Activated CD8-positive, alpha-beta T cell treated with anti-CD3 and anti-CD28 coated beads for 36 hours (primary cell): Measurements from ENCODE around the gene MALSU1. TPM values are rescaled to one million over a fixed set of nuclear protein-coding genes. Genes with fewer than 3 reads are reported as not detected.

Source experiments
- ATAC-seq: fragments of 200-7000 bp; cut with Tn5 transposase; one replicate; pipeline ENCODE4 v1.10.0; 2021; ENCODE audit warnings: mild to moderate bottlenecking, moderate library complexity
- CTCF ChIA-PET: fragments of 350-600 bp; sonication (Branson Sonifier 250); formaldehyde crosslinking; loops from one replicate; lab custom pipeline; 2021; ENCODE audit warnings: antibody characterized with exemption; lab: Charles Lee
- POLR2A ChIA-PET: fragments of 350-600 bp; sonication (Branson Sonifier 250); formaldehyde crosslinking; loops from one replicate; lab custom pipeline; 2021; ENCODE audit warnings: antibody characterized with exemption; lab: Charles Lee
- DNase-seq: peaks from one replicate; pipeline ENCODE4 v3.0.0-alpha.2; 2020
- H3K27ac Mint-ChIP-seq: one replicate; pipeline ENCODE4 v1.8.0; 2021; ENCODE audit warnings: mild to moderate bottlenecking, mixed read lengths
- H3K27me3 Mint-ChIP-seq: one replicate; pipeline ENCODE4 v1.8.0; 2021; ENCODE audit warnings: mixed read lengths
- H3K36me3 Mint-ChIP-seq: one replicate; pipeline ENCODE4 v1.8.0; 2021; ENCODE audit warnings: low read depth, mixed read lengths
- H3K4me1 Mint-ChIP-seq: one replicate; pipeline ENCODE4 v1.8.0; 2021; ENCODE audit warnings: low read depth, mixed read lengths
- H3K4me3 Mint-ChIP-seq: one replicate; pipeline ENCODE4 v1.8.0; 2021; ENCODE audit warnings: mild to moderate bottlenecking, moderate library complexity, mixed read lengths
- H3K9me3 Mint-ChIP-seq: one replicate; pipeline ENCODE4 v1.8.0; 2021; ENCODE audit warnings: mixed read lengths
- intact Hi-C: fragments of 100-400 bp; cut with micrococcal nuclease; formaldehyde crosslinking; loops from one replicate; pipeline ENCODE4 v1.10.0; 2022
- total RNA-seq, 2 experiments: library from RNA; stranded (reverse); gene quantifications; one replicate each; pipeline ENCODE4 v1.2.3, GENCODE V29; 2021
- TF ChIP-seq, protein P1 (sequence below): fragments of 200-600 bp; IDR thresholded peaks from one replicate; pipeline ENCODE4 v1.8.0; 2022; ENCODE audit warnings: antibody characterized with exemption, mild to moderate bottlenecking

MALSU1 gene
- total RNA-seq, 2 experiments from 2014 or later, result 99.1 to 101 TPM

DNA sequence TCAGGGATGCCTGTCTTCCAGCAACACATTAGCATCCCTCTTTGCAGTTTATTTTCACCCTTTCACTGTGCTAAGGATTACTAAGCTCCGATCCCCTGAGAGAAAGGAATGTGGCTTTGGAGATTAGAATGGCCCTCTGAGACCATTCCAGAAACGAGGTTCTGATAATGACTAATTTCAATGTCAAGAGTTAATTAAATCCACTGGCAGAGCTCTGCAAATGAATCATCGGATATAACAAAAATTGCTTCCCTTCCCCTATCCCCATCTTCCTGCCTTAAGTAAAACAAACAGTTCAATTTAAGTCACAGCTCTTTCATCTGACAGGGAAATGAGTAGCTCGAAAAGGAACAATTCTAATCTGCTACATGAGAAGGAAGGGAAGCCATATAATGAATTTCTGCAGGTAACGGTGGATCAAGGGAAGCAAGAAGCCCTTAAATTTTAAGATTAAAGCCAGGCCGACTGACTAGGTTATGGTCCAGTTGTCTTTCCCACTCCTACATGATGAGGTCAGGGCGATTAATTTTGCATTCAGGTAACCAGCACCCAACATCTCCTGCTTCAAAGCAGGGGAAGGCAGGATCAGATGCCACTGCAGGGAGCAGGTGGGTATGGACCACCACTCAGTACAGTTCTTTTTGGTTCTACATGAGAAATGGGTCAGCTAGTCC lies 50.5 kb downstream of the MALSU1 start:
- Mint-ChIP-seq H3K4me1 (peaks cover 46% of the 10 kb centered on the region), H3K27ac (no peak overlapping the region), H3K4me3 (no peak overlapping the region), H3K9me3 (no peaks in the 10 kb centered on the region), H3K27me3 (no peaks in the 10 kb centered on the region), H3K36me3 (no peaks in the 10 kb centered on the region)
- TF ChIP-seq, protein P1, sequence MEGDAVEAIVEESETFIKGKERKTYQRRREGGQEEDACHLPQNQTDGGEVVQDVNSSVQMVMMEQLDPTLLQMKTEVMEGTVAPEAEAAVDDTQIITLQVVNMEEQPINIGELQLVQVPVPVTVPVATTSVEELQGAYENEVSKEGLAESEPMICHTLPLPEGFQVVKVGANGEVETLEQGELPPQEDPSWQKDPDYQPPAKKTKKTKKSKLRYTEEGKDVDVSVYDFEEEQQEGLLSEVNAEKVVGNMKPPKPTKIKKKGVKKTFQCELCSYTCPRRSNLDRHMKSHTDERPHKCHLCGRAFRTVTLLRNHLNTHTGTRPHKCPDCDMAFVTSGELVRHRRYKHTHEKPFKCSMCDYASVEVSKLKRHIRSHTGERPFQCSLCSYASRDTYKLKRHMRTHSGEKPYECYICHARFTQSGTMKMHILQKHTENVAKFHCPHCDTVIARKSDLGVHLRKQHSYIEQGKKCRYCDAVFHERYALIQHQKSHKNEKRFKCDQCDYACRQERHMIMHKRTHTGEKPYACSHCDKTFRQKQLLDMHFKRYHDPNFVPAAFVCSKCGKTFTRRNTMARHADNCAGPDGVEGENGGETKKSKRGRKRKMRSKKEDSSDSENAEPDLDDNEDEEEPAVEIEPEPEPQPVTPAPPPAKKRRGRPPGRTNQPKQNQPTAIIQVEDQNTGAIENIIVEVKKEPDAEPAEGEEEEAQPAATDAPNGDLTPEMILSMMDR, result no peak
- no peak for DNase-seq
- ChIA-PET CTCF (interaction anchor here (1.6 to 6.1 kb wide), 2 partner anchors 8 to 76 kb away, joined by 9 to 57 read pairs; no protein-coding TSS in a partner anchor), POLR2A (interaction anchor here (0.9 kb wide), 1 partner anchor 16 kb away, joined by 4 read pairs; no protein-coding TSS in a partner anchor)
- intact Hi-C loops, result loop anchor here (5.0 to 10.0 kb wide), 2 partner anchors 72 to 185 kb away; partner anchors contain the start of gene TRA2A
- ATAC-seq, result no peak

DNA sequence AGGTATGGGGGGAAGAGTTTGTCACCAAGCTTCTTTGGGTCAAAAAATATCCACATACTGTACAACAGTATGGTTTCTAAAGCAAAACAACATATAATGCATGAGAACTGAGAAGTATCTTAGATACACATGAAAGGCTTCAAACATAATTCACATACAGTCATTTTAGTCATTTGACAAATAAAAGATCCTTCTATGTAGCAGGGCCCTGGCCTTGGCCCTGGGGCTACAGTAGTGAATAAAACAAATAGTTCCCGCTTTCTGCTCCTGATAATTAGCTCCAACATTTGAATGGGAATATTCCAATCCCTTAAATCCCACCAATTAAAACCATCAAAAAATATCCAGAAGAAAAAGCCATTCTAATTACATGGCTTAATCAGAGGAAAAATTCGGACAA lies 51.3 kb downstream of the MALSU1 start:
- no peak overlapping the region for H3K4me3 Mint-ChIP-seq
- no peak for ATAC-seq

GRCh38 chr7:23353172-23353571 lies 54.0 kb downstream of the MALSU1 start:
- Mint-ChIP-seq H3K27ac (no peak overlapping the region), H3K36me3 (no peaks in the 10 kb centered on the region), H3K4me3 (no peak overlapping the region), H3K4me1 (peaks cover 29% of the 10 kb centered on the region), H3K27me3 (peaks cover 3% of the 10 kb centered on the region), H3K9me3 (no peaks in the 10 kb centered on the region)
- ATAC-seq, result no peak
- TF ChIP-seq, protein P1, result no peak
- ChIA-PET POLR2A (no interaction called here), CTCF (no interaction called here)
- DNase-seq, result no peak
- intact Hi-C loops, result loop anchor here (10.0 kb wide), 1 partner anchor 182 kb away; the partner anchor contains the start of gene TRA2A

More for the DNA sequence above, 51.3 kb downstream of the MALSU1 start:
- DNase-seq, result no peak
- Mint-ChIP-seq H3K27ac (no peak overlapping the region), H3K4me1 (peaks cover 40% of the 10 kb centered on the region), H3K36me3 (no peaks in the 10 kb centered on the region), H3K9me3 (no peaks in the 10 kb centered on the region), H3K27me3 (no peaks in the 10 kb centered on the region)
- ChIA-PET CTCF (interaction anchor here (6.1 kb wide), 1 partner anchor 77 kb away, joined by 57 read pairs; no protein-coding TSS in a partner anchor), POLR2A (interaction anchor here (0.9 to 1.0 kb wide), 2 partner anchors 17 to 51 kb away, joined by 4 to 6 read pairs; partner anchors contain the start of gene MALSU1)
- TF ChIP-seq, protein P1, result no peak
- intact Hi-C loops, result loop anchor here (10.0 kb wide), 1 partner anchor 184 kb away; the partner anchor contains the start of gene TRA2A

DNA sequence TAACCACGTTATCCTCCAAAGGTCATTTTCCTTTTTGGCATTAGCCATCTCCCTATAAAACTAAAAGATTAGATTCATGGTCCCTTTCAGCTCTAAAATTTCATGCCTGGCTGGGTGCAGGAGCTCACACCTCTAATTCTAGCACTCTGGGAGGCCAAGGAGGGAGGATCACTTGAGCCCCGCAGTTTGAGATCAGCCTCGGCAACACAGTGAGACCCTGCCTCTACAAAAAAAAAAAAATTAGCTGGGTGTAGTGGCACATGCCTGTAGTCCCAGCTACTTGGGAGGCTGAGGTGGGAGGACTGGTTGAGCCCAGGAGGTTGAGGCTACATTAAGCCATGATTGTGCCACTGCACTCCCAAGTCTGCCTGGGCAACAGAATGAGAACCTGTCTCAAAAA lies 57.0 kb downstream of the MALSU1 start:
- no peak overlapping the region for H3K27ac Mint-ChIP-seq
- DNase-seq (no peak), ATAC-seq (no peak)
- POLR2A ChIA-PET, result interaction anchor here (0.6 kb wide), 1 partner anchor 269 kb away, joined by 3 read pairs; no protein-coding TSS in a partner anchor
- peaks cover 25% of the 10 kb centered on the region for H3K4me1 Mint-ChIP-seq
- H3K4me3 Mint-ChIP-seq, result no peak overlapping the region
- intact Hi-C loops, result loop anchor here (2.0 to 10.0 kb wide), 4 partner anchors 17 to 179 kb away; partner anchors contain the start of gene TRA2A
- peaks cover 12% of the 10 kb centered on the region for H3K27me3 Mint-ChIP-seq
- TF ChIP-seq, protein P1, result no peak
- H3K9me3 Mint-ChIP-seq, result peaks cover 3% of the 10 kb centered on the region
- peaks cover 2% of the 10 kb centered on the region for H3K36me3 Mint-ChIP-seq
- CTCF ChIA-PET, result interaction anchor here (0.7 to 1.2 kb wide), 4 partner anchors 9 to 190 kb away, joined by 3 to 6 read pairs (median 3); no protein-coding TSS in a partner anchor
